HEK293T (cell line): ENCODE measurements around the gene DMD.

Source experiments
- CTCF ChIA-PET: fragments of 350-600 bp; formaldehyde crosslinking; extraction: SDS; loops from one replicate; lab custom pipeline; 2021; ENCODE audit warnings: antibody characterized with exemption, inconsistent platforms; lab: Yijun Ruan, JAX
- POLR2A ChIA-PET: fragments of 350-600 bp; formaldehyde crosslinking; extraction: SDS; loops from one replicate; lab custom pipeline; 2020; ENCODE audit warnings: antibody characterized with exemption, inconsistent platforms; lab: Yijun Ruan, JAX
- DNase-seq: peaks from one replicate; pipeline ENCODE4 v3.0.0; 2012; ENCODE audit warnings: mixed read lengths; ENCODE audit errors: extremely low spot score
- ARNT ChIP-seq: fragments of 450-650 bp; IDR thresholded peaks from 2 replicates; pipeline ENCODE4 v1.6.1; 2017; ENCODE audit warnings: mild to moderate bottlenecking
- BHLHE40 ChIP-seq: fragments of 450-650 bp; IDR thresholded peaks from 2 replicates; pipeline ENCODE4 v1.6.1; 2016; ENCODE audit warnings: mild to moderate bottlenecking, moderate library complexity, borderline replicate concordance
- CTBP1 ChIP-seq: fragments of 450-650 bp; IDR thresholded peaks from 2 replicates; pipeline ENCODE4 v1.6.1; 2016; ENCODE audit warnings: borderline replicate concordance
- ELF4 ChIP-seq: fragments of 450-650 bp; IDR thresholded peaks from 2 replicates; pipeline ENCODE4 v1.6.1; 2017; ENCODE audit warnings: antibody characterized with exemption
- FOXA1 ChIP-seq: fragments of 450-650 bp; IDR thresholded peaks from 2 replicates; pipeline ENCODE4 v1.6.1; 2016; ENCODE audit warnings: mild to moderate bottlenecking
- FOXK2 ChIP-seq: fragments of 450-650 bp; IDR thresholded peaks from 2 replicates; pipeline ENCODE4 v1.6.1; 2016; ENCODE audit warnings: mild to moderate bottlenecking
- FOXM1 ChIP-seq: fragments of 450-650 bp; IDR thresholded peaks from 2 replicates; pipeline ENCODE4 v1.6.1; 2017; ENCODE audit warnings: mild to moderate bottlenecking, borderline replicate concordance
- HDGF ChIP-seq: fragments of 450-650 bp; IDR thresholded peaks from 2 replicates; pipeline ENCODE4 v1.6.1; 2017; ENCODE audit warnings: antibody characterized with exemption, borderline replicate concordance
- L3MBTL2 ChIP-seq: fragments of 450-650 bp; conservative IDR thresholded peaks from 2 replicates; pipeline ENCODE4 v1.6.1; 2016; ENCODE audit warnings: mild to moderate bottlenecking
- LEF1 ChIP-seq: fragments of 450-650 bp; IDR thresholded peaks from 2 replicates; pipeline ENCODE4 v1.6.1; 2017; ENCODE audit warnings: mild to moderate bottlenecking, borderline replicate concordance
- NFRKB ChIP-seq: fragments of 450-650 bp; IDR thresholded peaks from 2 replicates; pipeline ENCODE4 v1.6.1; 2016; ENCODE audit warnings: mild to moderate bottlenecking, moderate library complexity
- PKNOX1 ChIP-seq: fragments of 450-650 bp; IDR thresholded peaks from 2 replicates; pipeline ENCODE4 v1.6.1; 2016
- SP1 ChIP-seq: fragments of 450-650 bp; IDR thresholded peaks from 2 replicates; pipeline ENCODE4 v1.6.1; 2017
- SUZ12 ChIP-seq: fragments of 450-650 bp; IDR thresholded peaks from 2 replicates; pipeline ENCODE4 v1.6.1; 2016; ENCODE audit warnings: mild to moderate bottlenecking
- TARDBP ChIP-seq: fragments of 450-650 bp; IDR thresholded peaks from 2 replicates; pipeline ENCODE4 v1.6.1; 2016
- ZNF384 ChIP-seq: fragments of 450-650 bp; IDR thresholded peaks from 2 replicates; pipeline ENCODE4 v1.6.1; 2016

DMD gene

GRCh38 chrX:31139961-31140360, 2071.4 kb downstream of the DMD start:
- CTCF ChIA-PET, result no interaction called here
- TF ChIP-seq SP1 (no peak), FOXM1 (no peak), FOXA1 (no peak), L3MBTL2 (no peak), TARDBP (no peak), HDGF (no peak), SUZ12 (no peak)
- no peak for DNase-seq
- POLR2A ChIA-PET, result no interaction called here

- TF ChIP-seq SUZ12 (no peak), PKNOX1 (no peak), TARDBP (no peak), FOXM1 (no peak), HDGF (no peak), L3MBTL2 (no peak), ARNT (no peak), SP1 (no peak), BHLHE40 (no peak)
- CTCF ChIA-PET, result no interaction called here
- no peak for DNase-seq
- POLR2A ChIA-PET, result no interaction called here
Observed at GRCh38 chrX:31138124-31138523, 2073.2 kb downstream of the DMD start.

GRCh38 chrX:31136144-31136611, 2075.2 kb downstream of the DMD start:
- ChIA-PET POLR2A (no interaction called here), CTCF (no interaction called here)
- no peak for DNase-seq
- TF ChIP-seq BHLHE40, result no peak
- TF ChIP-seq FOXK2, result no peak
- TF ChIP-seq NFRKB, result no peak
- TF ChIP-seq SP1, result no peak
- no peak for TF ChIP-seq TARDBP
- no peak for TF ChIP-seq ELF4
- no peak for TF ChIP-seq LEF1
- TF ChIP-seq FOXA1, result no peak
- no peak for TF ChIP-seq CTBP1
- TF ChIP-seq ZNF384, result no peak
- no peak for TF ChIP-seq PKNOX1
- TF ChIP-seq HDGF, result no peak
- no peak for TF ChIP-seq ARNT
- TF ChIP-seq L3MBTL2, result no peak
- TF ChIP-seq SUZ12, result no peak

GRCh38 chrX:31132821-31133241, 2078.5 kb downstream of the DMD start:
- TF ChIP-seq HDGF (no peak), BHLHE40 (no peak), CTBP1 (no peak), ELF4 (no peak), FOXK2 (no peak), ZNF384 (no peak), PKNOX1 (no peak), SUZ12 (no peak), ARNT (no peak), LEF1 (no peak), TARDBP (no peak), FOXM1 (no peak), SP1 (no peak), FOXA1 (no peak)
- ChIA-PET POLR2A (no interaction called here), CTCF (no interaction called here)
- no peak for DNase-seq

GRCh38 chrX:31130457-31131220, 2080.7 kb downstream of the DMD start:
- POLR2A ChIA-PET, result no interaction called here
- CTCF ChIA-PET, result no interaction called here
- TF ChIP-seq L3MBTL2 (no peak), CTBP1 (no peak)
- no peak for DNase-seq

GRCh38 chrX:31128855-31129254, 2082.5 kb downstream of the DMD start:
- no peak for DNase-seq
- POLR2A ChIA-PET, result no interaction called here
- TF ChIP-seq SP1, result no peak
- no peak for TF ChIP-seq FOXA1
- TF ChIP-seq NFRKB, result no peak
- TF ChIP-seq ZNF384, result no peak
- TF ChIP-seq SUZ12, result no peak
- TF ChIP-seq FOXK2, result no peak
- no peak for TF ChIP-seq BHLHE40
- no peak for TF ChIP-seq PKNOX1
- TF ChIP-seq LEF1, result no peak
- TF ChIP-seq ARNT, result no peak
- no peak for TF ChIP-seq ELF4
- no peak for TF ChIP-seq TARDBP
- no peak for TF ChIP-seq HDGF
- TF ChIP-seq L3MBTL2, result no peak
- no peak for TF ChIP-seq FOXM1
- TF ChIP-seq CTBP1, result no peak
- CTCF ChIA-PET, result no interaction called here
